G401.6 (cell line): ENCODE measurements around the gene ZSCAN12.
"Not testable (repeated sequence)": the region's sequence is repeated elsewhere in the genome, so short reads cannot be mapped to it uniquely, and the experiment has no call there.

Experiments used
- FAIRE-seq: peaks from 2 replicates; lab custom pipeline; 2012; peaks lifted over from hg19 to GRCh38; lab: Jason Lieb, UNC

ZSCAN12 gene

DNA sequence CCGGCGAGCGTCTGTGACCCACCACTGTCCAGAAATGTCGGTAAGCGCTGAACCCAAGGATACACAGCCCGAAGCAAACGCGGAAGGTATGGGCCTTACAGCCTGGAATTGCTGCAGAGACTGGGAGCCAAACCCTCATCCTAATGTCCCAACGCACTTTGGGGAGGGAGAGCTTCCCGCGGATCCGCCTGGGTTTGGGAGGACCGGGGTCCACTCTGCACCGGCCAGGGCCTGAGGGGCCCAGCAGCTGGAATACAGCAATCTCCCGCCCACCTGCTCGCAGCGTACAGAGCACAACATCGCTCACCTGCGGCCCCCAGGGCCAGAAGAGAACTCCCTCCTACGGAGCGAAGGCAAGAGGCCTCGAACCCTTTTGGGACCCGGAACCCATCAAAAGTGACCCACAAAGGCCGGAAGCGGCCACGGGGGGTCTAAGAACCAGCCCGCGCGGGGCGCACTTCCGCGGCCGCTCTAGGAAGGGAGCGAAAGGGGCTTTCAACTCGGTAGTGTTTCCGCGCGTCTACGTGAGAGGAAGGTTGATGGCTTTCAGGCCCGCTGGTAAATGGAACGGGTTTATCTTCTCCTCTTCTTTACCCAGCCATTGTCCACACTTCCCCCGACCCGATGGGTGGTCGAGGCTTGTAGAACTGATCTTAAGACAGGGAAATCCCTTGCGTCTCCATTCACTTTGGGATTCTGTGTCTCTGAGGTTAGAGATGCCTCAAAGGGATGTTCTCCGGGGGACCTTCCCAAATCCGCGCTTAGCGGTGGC is at the start of gene ZSCAN12:
TSS of gene ZSCAN12 (minus strand) at position 398 of the 772 bp plus-strand sequence. CDS start 1,342 bp downstream, outside the sequence.
- FAIRE-seq, result peak; percentile 60

- FAIRE-seq, result no peak
Observed at GRCh38 chr6:28449056-28449455, 49.5 kb upstream of the ZSCAN12 start.

- FAIRE-seq, result not testable (repeated sequence)
Observed at GRCh38 chr6:28447512-28447906, 48.0 kb upstream of the ZSCAN12 start.

DNA sequence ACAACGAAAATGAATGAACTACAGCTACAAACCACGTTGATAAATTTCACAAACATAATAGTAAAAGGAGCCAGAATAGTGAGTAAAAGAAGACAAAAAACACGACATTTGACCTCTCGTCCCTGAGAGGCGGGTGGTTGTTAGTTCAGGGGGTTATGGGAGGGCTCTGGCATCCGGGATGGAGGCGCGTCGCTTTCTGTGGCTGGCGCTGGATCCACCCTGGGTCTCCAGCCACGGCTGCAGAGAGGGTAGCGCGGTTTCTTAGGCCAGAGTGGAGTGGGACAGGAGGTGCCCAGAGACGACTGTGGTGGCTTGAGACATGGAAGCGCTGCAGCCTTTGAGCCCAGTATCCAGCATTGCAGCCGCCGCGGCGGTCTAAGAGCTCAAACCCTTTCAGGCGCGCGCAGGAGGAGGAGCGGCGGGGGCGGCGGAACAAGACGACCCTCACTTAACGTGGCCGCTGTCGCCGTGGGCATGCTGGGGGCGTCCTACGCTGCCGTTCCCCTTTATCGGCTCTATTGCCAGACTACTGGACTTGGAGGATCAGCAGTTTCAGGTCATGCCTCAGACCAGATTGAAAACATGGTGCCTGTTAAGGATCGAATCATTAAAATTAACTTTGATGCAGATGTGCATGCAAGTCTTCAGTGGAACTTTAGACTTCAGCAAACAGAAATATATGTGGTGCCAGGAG is 47.4 kb upstream of the ZSCAN12 start:
- FAIRE-seq, result no peak

- FAIRE-seq, result not testable (repeated sequence)
Observed at GRCh38 chr6:28444759-28445158, 45.2 kb upstream of the ZSCAN12 start.

GRCh38 chr6:28443112-28443773 is 43.7 kb upstream of the ZSCAN12 start, which contains the start of gene ZSCAN23:
Gene ZSCAN23 (minus strand): TSS chr6:28443491. CDS start chr6:28436266, 7,225 bp downstream.
- peak; percentile 93 for FAIRE-seq

DNA sequence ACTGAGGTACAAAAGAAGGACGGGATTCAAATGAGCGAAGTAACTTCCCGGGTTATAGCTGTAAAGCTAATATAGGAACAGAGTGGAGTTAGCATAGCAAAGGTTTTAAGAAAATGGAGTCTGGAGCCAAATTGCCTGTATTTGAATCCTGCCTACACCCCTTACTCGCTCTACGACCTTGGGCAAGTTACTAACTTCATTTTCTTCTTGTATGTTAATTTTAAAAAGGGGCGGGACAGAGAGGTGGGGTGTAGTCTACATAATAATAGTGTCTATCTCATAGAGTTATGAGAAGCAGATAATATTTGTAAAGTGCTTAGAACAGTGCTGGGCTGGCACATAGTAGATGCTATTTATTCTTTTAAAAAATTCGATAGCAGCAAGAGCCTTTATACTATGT is 43.0 kb upstream of the ZSCAN12 start:
- no peak for FAIRE-seq

- no peak for FAIRE-seq
Observed at GRCh38 chr6:28436404-28436803, 36.9 kb upstream of the ZSCAN12 start.

DNA sequence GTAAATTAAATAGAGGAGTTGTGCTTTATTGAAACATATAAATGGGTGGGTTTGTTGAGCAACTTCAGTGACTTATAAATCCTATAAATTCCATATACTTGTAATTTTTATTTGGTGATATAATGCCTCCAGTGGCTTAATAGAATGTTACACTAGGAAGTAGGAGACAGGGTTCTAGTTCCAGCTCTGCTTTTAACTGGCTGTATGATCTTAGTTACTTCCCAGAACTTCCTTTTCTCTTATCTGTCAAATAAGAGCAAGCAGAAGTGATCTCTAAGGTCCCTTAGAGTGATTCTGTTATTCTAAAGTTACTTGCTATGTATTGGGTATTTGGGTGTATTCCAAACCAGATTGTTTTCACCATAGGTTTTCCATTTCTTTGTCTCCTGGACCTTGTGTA is 33.6 kb upstream of the ZSCAN12 start:
- FAIRE-seq, result no peak

DNA sequence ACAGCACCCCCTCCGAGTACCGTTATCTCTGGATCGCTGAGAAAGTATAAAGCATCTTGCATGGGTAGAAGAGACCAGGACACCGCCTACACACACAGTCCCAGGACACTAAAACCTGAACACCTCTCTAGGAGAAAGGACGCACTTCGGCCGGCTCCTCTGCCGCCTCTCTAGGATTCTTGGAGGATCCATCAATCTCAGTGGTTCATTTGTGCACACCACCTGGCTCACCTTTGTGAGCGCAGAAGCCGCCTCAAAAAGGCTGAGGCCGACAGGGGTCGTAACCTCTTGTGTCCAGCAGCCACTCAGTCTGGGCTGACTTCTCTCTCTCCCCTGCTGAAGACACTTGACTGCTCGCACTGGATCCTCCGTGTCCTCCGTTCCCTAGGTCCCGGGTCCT is 30.2 kb upstream of the ZSCAN12 start:
- no peak for FAIRE-seq

DNA sequence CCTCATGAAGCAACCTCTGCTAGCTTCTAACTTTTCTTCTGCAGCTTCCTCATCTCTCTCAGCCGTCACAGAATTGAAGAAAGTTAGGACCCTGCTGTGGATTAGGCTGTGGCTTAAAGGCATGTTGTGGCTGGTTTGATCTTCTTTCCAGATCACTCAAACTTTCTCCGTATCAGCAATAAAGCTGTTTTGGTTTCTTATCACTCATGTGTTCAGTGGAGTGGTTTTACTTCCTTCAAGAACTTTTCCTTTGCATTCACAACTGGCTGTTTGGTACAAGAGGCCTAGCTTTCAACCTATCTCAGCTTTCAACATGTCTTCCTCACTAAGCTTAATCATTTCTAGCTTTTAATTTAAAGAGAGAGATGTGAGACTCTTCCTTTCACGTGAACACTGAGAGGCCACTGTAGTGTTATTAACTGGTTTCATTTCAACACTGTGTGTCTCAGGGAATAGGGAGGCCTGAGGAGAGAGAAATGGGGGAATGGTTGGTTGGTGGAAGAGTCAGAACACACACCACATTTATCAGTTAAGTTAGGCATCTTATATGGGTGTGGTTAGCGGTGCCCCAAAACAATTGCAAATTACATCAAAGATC is 26.5 kb upstream of the ZSCAN12 start:
- no peak for FAIRE-seq

DNA sequence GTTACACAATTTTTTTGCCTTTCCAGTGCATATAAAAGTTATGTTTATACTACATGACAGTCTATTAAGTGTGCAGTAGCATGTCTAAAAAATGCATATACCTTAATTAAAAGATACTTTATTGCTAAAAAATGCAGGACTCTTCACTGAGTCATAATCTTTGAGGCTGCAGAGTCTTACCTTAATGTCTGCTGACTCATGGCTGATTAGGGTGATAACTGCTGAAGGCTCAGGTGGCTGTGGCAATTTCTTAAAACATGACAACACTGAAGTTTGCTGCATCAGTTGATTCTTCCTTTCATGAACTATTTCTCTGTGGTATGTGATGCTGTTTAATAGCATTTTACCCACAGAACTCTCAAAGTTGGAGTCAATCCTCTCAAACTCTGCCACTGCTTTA is 24.6 kb upstream of the ZSCAN12 start:
- no peak for FAIRE-seq

DNA sequence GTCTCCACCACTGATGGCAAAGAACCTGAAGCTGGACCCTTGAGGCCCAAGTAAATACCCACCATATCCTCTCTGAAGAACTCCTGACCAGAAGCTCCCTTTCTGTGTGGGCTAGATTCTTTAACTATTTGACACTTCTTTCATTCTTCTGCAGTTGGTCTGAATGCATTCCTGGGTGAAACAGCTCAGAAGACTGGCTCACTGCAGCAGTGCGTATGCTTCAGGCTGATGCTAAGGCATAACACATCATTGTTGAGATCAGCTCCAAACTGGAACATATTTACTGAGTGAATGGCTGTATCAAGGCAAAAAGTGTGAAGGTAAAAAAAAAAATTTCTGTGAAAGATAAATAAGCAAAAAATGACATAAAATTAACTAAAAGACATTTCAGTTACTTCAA is 24.0 kb upstream of the ZSCAN12 start:
- no peak for FAIRE-seq

DNA sequence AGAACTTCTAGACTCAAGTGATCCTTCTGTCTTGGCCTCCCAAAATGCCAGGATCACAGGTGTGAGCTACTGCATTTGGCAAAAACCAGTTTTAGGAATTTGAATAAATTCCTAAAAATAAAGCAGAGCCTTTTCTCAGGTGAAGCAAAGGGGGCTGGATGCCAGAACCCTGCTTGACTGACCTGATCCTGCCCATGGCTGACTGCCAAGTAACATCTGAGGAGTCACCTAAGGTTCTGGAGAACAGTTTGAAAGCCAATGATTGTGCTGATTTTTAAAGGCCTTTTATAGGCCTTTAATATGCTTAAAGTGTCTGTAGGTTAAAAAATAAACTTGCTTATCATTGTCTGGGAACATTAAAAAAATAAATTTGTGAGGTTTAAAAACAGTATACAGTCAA is 14.1 kb upstream of the ZSCAN12 start:
- FAIRE-seq, result no peak

GRCh38 chr6:28410767-28411166 is 11.2 kb upstream of the ZSCAN12 start:
- FAIRE-seq, result no peak

DNA sequence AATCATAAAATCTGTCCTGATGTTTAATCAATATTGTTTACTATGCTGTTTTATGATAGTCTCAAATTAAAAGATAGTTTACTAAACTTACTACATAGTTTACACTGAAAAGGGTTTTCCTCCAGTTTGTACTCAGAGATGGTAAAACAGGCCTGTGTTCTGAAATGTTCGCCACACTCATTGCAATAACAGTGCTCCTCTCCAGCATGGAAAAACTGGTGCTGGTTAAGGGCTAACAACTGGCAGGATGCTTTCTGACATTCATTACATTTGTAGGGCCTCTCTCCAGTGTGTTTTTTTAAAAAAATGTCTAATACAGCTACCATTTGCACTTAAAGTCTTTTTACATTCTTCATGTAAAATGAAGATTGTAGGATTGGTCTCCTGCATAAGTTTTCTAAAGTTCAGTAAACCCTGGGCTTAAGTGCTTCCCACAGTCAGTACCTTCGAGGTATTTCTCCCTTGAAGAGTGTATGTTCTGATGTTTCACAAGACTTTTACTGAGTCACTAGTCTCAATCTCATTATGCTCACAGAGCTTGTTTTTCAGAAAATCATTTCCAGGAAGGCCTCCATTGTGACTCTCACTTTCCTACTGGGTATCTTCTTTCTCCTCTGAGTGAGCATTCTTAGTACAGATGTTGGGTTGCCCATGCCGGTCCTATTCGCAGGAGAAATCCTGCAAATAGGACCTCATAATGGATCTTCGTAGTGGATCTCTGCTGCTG is 8.7 kb upstream of the ZSCAN12 start:
- FAIRE-seq, result no peak

DNA sequence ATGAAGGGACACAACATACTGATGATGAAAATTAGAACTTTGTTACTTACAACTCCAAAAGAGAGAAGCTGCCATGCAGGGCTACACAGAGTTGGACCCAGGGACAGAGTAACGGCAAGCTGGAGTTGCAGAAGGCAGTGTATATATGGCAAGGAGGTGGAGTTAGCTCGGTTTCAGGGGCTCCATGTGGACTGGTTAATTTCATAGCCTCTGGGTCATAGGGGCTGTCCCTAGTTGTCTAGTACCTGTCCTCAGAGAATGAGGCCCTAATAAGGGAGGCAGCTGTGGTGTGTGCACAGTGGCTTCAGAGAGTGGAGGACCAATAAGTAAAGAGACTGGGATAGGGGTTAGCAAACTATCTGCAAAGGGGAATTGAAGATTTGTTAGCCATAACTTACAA is 7.9 kb upstream of the ZSCAN12 start:
- FAIRE-seq, result no peak

GRCh38 chr6:28403923-28404322 is 4.4 kb upstream of the ZSCAN12 start:
- FAIRE-seq, result not testable (repeated sequence)

DNA sequence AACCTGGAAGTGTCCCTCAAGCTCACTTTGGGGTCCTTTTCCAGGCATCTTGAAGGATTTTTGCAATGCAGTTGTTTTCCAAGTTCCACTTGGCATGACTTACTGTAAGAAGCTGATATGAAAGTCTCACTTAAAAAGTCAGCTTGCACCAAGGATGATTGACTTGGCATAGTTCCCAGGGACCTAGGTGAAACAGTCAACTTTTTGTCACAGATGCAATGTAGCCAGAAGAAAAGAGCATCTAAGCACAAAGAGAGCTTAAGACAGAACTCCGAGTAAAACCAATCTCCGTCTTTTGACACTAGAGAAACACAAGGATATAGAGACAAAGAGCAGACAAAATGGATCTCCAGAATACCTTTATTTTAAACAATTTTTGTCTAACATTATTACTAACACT is 2.6 kb upstream of the ZSCAN12 start:
- FAIRE-seq, result no peak

- no peak for FAIRE-seq
Observed at GRCh38 chr6:28401172-28401571, 1.6 kb upstream of the ZSCAN12 start.

GRCh38 chr6:28400122-28400451 is 540 bp upstream of the ZSCAN12 start:
- FAIRE-seq, result peak; percentile 13

GRCh38 chr6:28395918-28396317 is 3.6 kb downstream of the ZSCAN12 start:
- no peak for FAIRE-seq
